ENCODE results near the gene ZP1. TPM values are rescaled to one million over a fixed set of nuclear protein-coding genes. Genes with fewer than 3 reads are reported as not detected.

The ZP1 gene
- total and polyA plus RNA-seq, 2 of the 13 experiments (the other 11 are each of a cell fraction or from before 2014, with no cell fraction given), result 0.16 TPM; not detected in 1

DNA sequence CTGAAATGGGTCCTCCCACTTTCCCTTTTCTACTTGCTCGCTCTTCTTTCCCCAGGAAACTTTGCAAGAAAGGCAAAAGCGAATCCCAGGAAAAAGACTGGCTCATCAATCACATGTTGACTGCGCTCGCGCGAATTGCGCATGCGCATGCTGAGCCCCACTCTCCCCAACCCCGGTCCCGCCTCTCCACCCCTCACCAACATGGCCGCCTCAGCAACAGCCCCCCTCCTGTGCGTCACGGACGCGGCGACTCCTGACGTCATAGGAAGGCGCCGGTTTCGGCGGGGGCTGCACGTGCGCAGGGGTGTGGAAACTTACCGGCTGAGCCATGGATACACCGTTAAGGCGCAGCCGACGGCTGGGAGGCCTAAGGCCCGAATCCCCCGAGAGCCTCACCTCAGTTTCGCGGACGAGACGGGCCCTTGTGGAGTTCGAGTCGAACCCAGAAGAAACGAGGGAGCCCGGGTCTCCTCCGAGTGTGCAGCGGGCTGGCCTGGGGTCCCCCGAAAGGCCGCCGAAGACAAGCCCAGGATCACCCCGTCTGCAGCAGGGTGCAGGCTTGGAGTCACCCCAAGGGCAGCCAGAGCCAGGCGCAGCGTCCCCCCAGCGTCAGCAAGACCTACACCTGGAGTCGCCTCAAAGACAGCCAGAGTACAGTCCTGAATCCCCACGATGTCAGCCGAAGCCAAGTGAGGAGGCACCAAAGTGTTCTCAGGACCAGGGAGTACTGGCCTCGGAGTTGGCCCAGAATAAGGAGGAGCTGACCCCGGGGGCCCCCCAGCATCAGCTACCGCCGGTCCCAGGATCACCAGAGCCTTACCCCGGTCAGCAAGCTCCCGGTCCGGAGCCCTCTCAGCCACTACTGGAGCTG is 25.3 kb upstream of the ZP1 start, which contains the start of gene CCDC86 (continued):
- TF ChIP-seq ZNF839 (CRISPR knock-in tag; IDR thresholded peaks at IDR 0.05; ENCODE audit: borderline replicate concordance), result no peak
- TF ChIP-seq MED1 (CRISPR knock-in tag; IDR thresholded peaks at IDR 0.05), result peak; percentile 83; the same call in 1 of the 2 replicates
- TF ChIP-seq MAZ (IDR thresholded peaks at IDR 0.05; ENCODE audit: borderline replicate concordance, low read depth, low read length), result peak; percentile 99
- peak; percentile 98 for TF ChIP-seq MAZ (CRISPR knock-in tag; IDR thresholded peaks at IDR 0.05; ENCODE audit: low read depth)
- TF ChIP-seq, protein P1, sequence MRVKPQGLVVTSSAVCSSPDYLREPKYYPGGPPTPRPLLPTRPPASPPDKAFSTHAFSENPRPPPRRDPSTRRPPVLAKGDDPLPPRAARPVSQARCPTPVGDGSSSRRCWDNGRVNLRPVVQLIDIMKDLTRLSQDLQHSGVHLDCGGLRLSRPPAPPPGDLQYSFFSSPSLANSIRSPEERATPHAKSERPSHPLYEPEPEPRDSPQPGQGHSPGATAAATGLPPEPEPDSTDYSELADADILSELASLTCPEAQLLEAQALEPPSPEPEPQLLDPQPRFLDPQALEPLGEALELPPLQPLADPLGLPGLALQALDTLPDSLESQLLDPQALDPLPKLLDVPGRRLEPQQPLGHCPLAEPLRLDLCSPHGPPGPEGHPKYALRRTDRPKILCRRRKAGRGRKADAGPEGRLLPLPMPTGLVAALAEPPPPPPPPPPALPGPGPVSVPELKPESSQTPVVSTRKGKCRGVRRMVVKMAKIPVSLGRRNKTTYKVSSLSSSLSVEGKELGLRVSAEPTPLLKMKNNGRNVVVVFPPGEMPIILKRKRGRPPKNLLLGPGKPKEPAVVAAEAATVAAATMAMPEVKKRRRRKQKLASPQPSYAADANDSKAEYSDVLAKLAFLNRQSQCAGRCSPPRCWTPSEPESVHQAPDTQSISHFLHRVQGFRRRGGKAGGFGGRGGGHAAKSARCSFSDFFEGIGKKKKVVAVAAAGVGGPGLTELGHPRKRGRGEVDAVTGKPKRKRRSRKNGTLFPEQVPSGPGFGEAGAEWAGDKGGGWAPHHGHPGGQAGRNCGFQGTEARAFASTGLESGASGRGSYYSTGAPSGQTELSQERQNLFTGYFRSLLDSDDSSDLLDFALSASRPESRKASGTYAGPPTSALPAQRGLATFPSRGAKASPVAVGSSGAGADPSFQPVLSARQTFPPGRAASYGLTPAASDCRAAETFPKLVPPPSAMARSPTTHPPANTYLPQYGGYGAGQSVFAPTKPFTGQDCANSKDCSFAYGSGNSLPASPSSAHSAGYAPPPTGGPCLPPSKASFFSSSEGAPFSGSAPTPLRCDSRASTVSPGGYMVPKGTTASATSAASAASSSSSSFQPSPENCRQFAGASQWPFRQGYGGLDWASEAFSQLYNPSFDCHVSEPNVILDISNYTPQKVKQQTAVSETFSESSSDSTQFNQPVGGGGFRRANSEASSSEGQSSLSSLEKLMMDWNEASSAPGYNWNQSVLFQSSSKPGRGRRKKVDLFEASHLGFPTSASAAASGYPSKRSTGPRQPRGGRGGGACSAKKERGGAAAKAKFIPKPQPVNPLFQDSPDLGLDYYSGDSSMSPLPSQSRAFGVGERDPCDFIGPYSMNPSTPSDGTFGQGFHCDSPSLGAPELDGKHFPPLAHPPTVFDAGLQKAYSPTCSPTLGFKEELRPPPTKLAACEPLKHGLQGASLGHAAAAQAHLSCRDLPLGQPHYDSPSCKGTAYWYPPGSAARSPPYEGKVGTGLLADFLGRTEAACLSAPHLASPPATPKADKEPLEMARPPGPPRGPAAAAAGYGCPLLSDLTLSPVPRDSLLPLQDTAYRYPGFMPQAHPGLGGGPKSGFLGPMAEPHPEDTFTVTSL (CRISPR knock-in tag; IDR thresholded peaks at IDR 0.05; ENCODE audit: borderline replicate concordance), result no peak
- TF ChIP-seq, protein P2, sequence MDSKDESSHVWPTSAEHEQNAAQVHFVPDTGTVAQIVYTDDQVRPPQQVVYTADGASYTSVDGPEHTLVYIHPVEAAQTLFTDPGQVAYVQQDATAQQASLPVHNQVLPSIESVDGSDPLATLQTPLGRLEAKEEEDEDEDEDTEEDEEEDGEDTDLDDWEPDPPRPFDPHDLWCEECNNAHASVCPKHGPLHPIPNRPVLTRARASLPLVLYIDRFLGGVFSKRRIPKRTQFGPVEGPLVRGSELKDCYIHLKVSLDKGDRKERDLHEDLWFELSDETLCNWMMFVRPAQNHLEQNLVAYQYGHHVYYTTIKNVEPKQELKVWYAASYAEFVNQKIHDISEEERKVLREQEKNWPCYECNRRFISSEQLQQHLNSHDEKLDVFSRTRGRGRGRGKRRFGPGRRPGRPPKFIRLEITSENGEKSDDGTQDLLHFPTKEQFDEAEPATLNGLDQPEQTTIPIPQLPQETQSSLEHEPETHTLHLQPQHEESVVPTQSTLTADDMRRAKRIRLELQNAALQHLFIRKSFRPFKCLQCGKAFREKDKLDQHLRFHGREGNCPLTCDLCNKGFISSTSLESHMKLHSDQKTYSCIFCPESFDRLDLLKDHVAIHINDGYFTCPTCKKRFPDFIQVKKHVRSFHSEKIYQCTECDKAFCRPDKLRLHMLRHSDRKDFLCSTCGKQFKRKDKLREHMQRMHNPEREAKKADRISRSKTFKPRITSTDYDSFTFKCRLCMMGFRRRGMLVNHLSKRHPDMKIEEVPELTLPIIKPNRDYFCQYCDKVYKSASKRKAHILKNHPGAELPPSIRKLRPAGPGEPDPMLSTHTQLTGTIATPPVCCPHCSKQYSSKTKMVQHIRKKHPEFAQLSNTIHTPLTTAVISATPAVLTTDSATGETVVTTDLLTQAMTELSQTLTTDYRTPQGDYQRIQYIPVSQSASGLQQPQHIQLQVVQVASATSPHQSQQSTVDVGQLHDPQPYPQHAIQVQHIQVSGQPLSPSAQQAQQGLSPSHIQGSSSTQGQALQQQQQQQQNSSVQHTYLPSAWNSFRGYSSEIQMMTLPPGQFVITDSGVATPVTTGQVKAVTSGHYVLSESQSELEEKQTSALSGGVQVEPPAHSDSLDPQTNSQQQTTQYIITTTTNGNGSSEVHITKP (CRISPR knock-in tag; IDR thresholded peaks at IDR 0.05; ENCODE audit: low read depth), result 0 out of 2 replicates have a peak, but pooled peaks have one; percentile 74
- TF ChIP-seq, protein P3, sequence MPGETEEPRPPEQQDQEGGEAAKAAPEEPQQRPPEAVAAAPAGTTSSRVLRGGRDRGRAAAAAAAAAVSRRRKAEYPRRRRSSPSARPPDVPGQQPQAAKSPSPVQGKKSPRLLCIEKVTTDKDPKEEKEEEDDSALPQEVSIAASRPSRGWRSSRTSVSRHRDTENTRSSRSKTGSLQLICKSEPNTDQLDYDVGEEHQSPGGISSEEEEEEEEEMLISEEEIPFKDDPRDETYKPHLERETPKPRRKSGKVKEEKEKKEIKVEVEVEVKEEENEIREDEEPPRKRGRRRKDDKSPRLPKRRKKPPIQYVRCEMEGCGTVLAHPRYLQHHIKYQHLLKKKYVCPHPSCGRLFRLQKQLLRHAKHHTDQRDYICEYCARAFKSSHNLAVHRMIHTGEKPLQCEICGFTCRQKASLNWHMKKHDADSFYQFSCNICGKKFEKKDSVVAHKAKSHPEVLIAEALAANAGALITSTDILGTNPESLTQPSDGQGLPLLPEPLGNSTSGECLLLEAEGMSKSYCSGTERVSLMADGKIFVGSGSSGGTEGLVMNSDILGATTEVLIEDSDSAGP (CRISPR knock-in tag; IDR thresholded peaks at IDR 0.05; ENCODE audit: borderline replicate concordance), result peak; percentile 84
- TF ChIP-seq SP140L (CRISPR knock-in tag; IDR thresholded peaks at IDR 0.05; ENCODE audit: borderline replicate concordance), result no peak
- no peak for TF ChIP-seq XBP1 (CRISPR knock-in tag; IDR thresholded peaks at IDR 0.05)
- peak; percentile 99 for TF ChIP-seq YEATS4 (CRISPR knock-in tag; IDR thresholded peaks at IDR 0.05; ENCODE audit: borderline replicate concordance)
- TF ChIP-seq ZNF343 (CRISPR knock-in tag; IDR thresholded peaks at IDR 0.05), result peak; percentile 73; the same call in 1 of the 2 replicates
- TF ChIP-seq STAT5B (CRISPR knock-in tag; IDR thresholded peaks at IDR 0.05), result no peak; the same call in 1 of the 2 replicates
- TF ChIP-seq ZNF251 (CRISPR knock-in tag; IDR thresholded peaks at IDR 0.05), result no peak
- TF ChIP-seq, protein P4, sequence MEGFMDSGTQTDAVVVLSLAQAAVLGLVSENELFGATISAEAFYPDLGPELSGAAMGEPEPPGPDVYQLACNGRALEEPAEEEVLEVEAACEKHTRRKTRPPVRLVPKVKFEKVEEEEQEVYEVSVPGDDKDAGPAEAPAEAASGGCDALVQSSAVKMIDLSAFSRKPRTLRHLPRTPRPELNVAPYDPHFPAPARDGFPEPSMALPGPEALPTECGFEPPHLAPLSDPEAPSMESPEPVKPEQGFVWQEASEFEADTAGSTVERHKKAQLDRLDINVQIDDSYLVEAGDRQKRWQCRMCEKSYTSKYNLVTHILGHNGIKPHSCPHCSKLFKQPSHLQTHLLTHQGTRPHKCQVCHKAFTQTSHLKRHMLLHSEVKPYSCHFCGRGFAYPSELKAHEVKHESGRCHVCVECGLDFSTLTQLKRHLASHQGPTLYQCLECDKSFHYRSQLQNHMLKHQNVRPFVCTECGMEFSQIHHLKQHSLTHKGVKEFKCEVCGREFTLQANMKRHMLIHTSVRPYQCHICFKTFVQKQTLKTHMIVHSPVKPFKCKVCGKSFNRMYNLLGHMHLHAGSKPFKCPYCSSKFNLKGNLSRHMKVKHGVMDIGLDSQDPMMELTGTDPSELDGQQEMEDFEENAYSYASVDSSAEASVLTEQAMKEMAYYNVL (CRISPR knock-in tag; IDR thresholded peaks at IDR 0.05; ENCODE audit: borderline replicate concordance), result peak; percentile 58; the same call in 1 of the 2 replicates
